ENCODE results near the gene NKTR.
A peak's percentile ranks its signal among the peaks of the same experiment; 100 is the strongest.

NKTR gene

GRCh38 chr3:42681361-42682038 is 81.0 kb downstream of the NKTR start:
- no peak for DNase-seq (ENCODE audit: low read depth in 1 of 2, low spot score in 1 of 2)
- TF ChIP-seq, protein P1, sequence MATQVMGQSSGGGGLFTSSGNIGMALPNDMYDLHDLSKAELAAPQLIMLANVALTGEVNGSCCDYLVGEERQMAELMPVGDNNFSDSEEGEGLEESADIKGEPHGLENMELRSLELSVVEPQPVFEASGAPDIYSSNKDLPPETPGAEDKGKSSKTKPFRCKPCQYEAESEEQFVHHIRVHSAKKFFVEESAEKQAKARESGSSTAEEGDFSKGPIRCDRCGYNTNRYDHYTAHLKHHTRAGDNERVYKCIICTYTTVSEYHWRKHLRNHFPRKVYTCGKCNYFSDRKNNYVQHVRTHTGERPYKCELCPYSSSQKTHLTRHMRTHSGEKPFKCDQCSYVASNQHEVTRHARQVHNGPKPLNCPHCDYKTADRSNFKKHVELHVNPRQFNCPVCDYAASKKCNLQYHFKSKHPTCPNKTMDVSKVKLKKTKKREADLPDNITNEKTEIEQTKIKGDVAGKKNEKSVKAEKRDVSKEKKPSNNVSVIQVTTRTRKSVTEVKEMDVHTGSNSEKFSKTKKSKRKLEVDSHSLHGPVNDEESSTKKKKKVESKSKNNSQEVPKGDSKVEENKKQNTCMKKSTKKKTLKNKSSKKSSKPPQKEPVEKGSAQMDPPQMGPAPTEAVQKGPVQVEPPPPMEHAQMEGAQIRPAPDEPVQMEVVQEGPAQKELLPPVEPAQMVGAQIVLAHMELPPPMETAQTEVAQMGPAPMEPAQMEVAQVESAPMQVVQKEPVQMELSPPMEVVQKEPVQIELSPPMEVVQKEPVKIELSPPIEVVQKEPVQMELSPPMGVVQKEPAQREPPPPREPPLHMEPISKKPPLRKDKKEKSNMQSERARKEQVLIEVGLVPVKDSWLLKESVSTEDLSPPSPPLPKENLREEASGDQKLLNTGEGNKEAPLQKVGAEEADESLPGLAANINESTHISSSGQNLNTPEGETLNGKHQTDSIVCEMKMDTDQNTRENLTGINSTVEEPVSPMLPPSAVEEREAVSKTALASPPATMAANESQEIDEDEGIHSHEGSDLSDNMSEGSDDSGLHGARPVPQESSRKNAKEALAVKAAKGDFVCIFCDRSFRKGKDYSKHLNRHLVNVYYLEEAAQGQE (IDR thresholded peaks at IDR 0.05; ENCODE audit: insufficient replicate concordance, low read depth): no peak
- TF ChIP-seq POLR2AphosphoS5 (IDR thresholded peaks at IDR 0.05; ENCODE audit: low read depth): no peak
- TF ChIP-seq, protein P2, sequence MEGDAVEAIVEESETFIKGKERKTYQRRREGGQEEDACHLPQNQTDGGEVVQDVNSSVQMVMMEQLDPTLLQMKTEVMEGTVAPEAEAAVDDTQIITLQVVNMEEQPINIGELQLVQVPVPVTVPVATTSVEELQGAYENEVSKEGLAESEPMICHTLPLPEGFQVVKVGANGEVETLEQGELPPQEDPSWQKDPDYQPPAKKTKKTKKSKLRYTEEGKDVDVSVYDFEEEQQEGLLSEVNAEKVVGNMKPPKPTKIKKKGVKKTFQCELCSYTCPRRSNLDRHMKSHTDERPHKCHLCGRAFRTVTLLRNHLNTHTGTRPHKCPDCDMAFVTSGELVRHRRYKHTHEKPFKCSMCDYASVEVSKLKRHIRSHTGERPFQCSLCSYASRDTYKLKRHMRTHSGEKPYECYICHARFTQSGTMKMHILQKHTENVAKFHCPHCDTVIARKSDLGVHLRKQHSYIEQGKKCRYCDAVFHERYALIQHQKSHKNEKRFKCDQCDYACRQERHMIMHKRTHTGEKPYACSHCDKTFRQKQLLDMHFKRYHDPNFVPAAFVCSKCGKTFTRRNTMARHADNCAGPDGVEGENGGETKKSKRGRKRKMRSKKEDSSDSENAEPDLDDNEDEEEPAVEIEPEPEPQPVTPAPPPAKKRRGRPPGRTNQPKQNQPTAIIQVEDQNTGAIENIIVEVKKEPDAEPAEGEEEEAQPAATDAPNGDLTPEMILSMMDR (IDR thresholded peaks at IDR 0.05; ENCODE audit: insufficient read depth, low read length): no peak
- TF ChIP-seq SPI1 (IDR thresholded peaks at IDR 0.05; ENCODE audit: borderline replicate concordance, low read depth): no peak
- no peak for TF ChIP-seq GABPA (IDR thresholded peaks at IDR 0.05; ENCODE audit: low read depth)
- Histone ChIP-seq H3K27ac (replicated peaks) (no peak overlapping the region), H3K4me3 (replicated peaks; ENCODE audit: insufficient read depth, low read length) (no peak overlapping the region), H3K27me3 (ENCODE audit: insufficient read depth, poor library complexity, severe bottlenecking) (no peaks in the 10 kb centered on the region)

DNA sequence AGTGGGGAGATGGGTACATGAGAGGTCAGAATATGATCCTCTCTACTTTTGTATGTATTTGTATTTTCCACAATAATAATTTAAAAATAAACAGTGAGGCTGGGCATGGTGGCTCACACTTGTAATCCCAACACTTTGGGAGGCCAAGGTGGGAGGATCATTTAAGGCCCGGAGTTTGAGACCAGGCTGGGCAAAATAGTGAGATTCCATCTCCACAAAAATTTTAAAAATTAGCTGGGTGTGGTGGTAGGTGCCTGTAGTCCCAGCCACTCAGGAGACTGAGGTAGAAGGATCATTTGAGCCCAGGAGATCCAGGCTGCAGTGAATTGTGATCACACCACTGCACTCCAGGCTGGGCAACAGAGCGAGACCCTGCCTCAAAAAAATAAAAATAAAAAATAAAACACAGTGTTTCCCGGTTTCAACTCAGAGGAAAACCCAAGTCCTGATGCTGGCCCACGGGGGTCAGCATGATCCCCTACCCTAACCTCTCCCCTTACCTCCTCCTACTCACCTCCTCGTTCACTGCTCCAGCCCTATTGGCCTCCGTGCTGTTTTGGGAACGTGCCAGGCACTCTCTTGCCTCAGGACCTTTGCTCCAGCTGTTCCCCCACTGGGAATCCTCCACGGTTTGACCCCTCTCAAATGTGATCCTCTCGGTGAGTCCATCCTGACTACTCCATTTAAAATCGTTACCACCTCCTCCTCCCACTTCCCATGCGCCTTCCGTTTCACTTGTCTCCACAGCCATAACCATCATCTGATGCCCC is 82.0 kb downstream of the NKTR start:
- Histone ChIP-seq H3K4me3 (replicated peaks; ENCODE audit: insufficient read depth, low read length) (no peak overlapping the region), H3K27me3 (ENCODE audit: insufficient read depth, poor library complexity, severe bottlenecking) (no peaks in the 10 kb centered on the region), H3K27ac (replicated peaks) (no peak overlapping the region)
- no peak for TF ChIP-seq POLR2AphosphoS5 (IDR thresholded peaks at IDR 0.05; ENCODE audit: low read depth)
- no peak for TF ChIP-seq SPI1 (IDR thresholded peaks at IDR 0.05; ENCODE audit: borderline replicate concordance, low read depth)
- TF ChIP-seq, protein P1 (IDR thresholded peaks at IDR 0.05; ENCODE audit: insufficient replicate concordance, low read depth): no peak
- TF ChIP-seq GABPA (IDR thresholded peaks at IDR 0.05; ENCODE audit: low read depth): no peak
- TF ChIP-seq, protein P2 (IDR thresholded peaks at IDR 0.05; ENCODE audit: insufficient read depth, low read length): no peak
- DNase-seq (ENCODE audit: low read depth in 1 of 2, low spot score in 1 of 2): no peak

GRCh38 chr3:42683875-42684598 is 83.6 kb downstream of the NKTR start:
- Histone ChIP-seq H3K27me3 (ENCODE audit: insufficient read depth, poor library complexity, severe bottlenecking) (no peaks in the 10 kb centered on the region), H3K27ac (replicated peaks) (no peak overlapping the region), H3K4me3 (replicated peaks; ENCODE audit: insufficient read depth, low read length) (no peak overlapping the region)
- TF ChIP-seq POLR2AphosphoS5 (IDR thresholded peaks at IDR 0.05; ENCODE audit: low read depth): no peak
- TF ChIP-seq, protein P1 (IDR thresholded peaks at IDR 0.05; ENCODE audit: insufficient replicate concordance, low read depth): no peak
- TF ChIP-seq, protein P2 (IDR thresholded peaks at IDR 0.05; ENCODE audit: insufficient read depth, low read length): no peak
- no peak for TF ChIP-seq SPI1 (IDR thresholded peaks at IDR 0.05; ENCODE audit: borderline replicate concordance, low read depth)
- TF ChIP-seq GABPA (IDR thresholded peaks at IDR 0.05; ENCODE audit: low read depth): no peak
- DNase-seq (ENCODE audit: low read depth in 1 of 2, low spot score in 1 of 2): peak in 1 of 2 experiments; percentile 72
